GM10248 (cell line): Measurements from ENCODE around the gene ARHGAP4.

ENCODE experiments used
- CTCF ChIA-PET: fragments of 300-600 bp; sonication (Branson Sonifier 250); formaldehyde crosslinking; extraction: SDS; loops from one replicate; lab custom pipeline; 2021; ENCODE audit warnings: antibody characterized with exemption; lab: Yijun Ruan, JAX
- POLR2A ChIA-PET: fragments of 350-650 bp; sonication (Branson Sonifier 250); formaldehyde crosslinking; extraction: SDS; loops from one replicate; lab custom pipeline; 2020; ENCODE audit warnings: antibody characterized with exemption; lab: Yijun Ruan, JAX
- DNase-seq: peaks from one replicate; pipeline ENCODE4 v3.0.0; 2012; ENCODE audit errors: extremely low spot score
- TF ChIP-seq, protein P1 (sequence below): IDR thresholded peaks from 2 replicates; pipeline ENCODE4 v1.5.1; 2012; ENCODE audit warnings: mild to moderate bottlenecking, low read depth; ENCODE audit errors: extremely low read depth, missing control alignments, control extremely low read depth

ARHGAP4 gene

DNA sequence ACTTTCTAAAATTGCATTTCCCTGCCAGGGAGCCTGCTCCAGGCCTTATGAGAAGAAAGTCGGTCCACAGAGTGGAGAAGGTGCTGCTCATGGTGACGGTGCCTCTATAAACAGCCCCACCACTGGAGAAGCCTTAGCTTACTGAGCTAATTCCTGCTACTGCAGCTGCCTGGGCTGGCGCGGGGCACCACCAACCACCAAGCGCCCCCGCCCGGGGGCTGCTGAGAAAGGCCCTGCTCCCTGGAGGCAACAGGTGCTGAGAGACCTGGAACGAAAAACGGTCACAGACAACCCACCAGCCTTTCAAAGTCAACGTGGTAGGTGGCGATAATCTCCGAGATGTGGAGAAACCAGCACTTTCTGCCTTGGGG lies 42.7 kb upstream of the ARHGAP4 start:
- ChIA-PET CTCF (interaction anchor here (1.0 to 14.3 kb wide), 2 partner anchors 20 to 205 kb away, joined by 3 to 137 read pairs; partner anchors contain the start of genes PLXNB3 and RENBP), POLR2A (no interaction called here)

DNA sequence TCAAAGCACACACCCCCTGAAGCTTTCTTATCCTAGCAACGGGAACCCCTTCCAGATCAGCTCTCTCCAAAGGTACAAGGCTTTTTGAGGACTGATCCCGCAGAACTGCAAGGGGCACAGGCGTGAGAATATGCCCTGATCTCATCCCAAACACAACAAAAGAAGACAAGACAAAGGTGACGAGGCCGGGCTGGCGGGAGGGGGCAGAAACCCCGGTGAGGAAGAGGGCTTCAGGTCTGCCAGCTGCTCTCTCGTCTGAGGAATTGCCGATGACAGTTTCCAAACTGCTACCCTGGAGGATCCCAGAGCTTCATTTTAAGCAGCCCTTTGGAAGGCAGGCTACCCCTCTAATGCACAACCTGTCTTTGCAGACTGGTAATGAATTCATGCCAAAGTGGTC lies 42.2 kb upstream of the ARHGAP4 start:
- CTCF ChIA-PET = interaction anchor here (1.0 to 14.3 kb wide), 2 partner anchors 19 to 204 kb away, joined by 3 to 137 read pairs; partner anchors contain the start of genes PLXNB3 and RENBP
- no peak for DNase-seq
- TF ChIP-seq, protein P1, sequence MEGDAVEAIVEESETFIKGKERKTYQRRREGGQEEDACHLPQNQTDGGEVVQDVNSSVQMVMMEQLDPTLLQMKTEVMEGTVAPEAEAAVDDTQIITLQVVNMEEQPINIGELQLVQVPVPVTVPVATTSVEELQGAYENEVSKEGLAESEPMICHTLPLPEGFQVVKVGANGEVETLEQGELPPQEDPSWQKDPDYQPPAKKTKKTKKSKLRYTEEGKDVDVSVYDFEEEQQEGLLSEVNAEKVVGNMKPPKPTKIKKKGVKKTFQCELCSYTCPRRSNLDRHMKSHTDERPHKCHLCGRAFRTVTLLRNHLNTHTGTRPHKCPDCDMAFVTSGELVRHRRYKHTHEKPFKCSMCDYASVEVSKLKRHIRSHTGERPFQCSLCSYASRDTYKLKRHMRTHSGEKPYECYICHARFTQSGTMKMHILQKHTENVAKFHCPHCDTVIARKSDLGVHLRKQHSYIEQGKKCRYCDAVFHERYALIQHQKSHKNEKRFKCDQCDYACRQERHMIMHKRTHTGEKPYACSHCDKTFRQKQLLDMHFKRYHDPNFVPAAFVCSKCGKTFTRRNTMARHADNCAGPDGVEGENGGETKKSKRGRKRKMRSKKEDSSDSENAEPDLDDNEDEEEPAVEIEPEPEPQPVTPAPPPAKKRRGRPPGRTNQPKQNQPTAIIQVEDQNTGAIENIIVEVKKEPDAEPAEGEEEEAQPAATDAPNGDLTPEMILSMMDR = no peak
- POLR2A ChIA-PET = interaction anchor here (0.9 kb wide), 1 partner anchor 21 kb away, joined by 3 read pairs; no protein-coding TSS in a partner anchor

More for the DNA sequence above, 42.7 kb upstream of the ARHGAP4 start:
- TF ChIP-seq, protein P1 = peak; percentile 20
- DNase-seq = no peak

DNA sequence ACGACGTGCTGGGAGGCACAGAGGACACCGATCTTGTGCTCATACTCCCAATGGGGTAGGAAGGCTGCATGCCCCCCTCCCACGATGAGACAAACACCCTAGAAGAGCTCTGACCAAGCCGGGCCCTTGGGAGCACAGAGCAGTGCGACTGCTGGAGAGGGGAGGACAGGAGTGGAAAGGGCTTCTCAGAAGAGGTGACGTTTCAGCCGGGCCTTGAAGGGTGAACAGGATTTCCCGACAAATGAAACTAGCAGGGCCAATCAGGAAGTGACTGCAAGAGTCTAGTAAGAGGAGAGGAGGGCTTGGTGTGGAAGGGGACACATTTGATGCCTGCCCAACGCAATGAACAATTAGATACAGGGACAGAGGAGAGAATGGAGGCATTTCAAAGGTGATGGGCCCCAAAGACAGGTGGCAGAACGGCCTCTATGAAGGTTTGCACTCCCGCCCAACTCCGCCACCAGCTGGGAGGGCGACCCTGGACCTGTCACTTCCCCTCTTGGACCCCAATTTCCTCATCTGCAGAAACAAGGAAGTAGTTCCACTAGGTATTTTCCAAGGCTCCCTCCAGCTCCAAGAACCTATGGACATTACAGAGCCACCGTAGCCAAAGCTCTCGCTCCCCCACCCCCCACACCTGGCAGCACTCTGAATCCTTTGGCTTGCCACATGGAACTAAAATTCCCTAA lies 41.6 kb upstream of the ARHGAP4 start:
- DNase-seq = no peak
- POLR2A ChIA-PET = interaction anchor here (0.9 kb wide), 1 partner anchor 20 kb away, joined by 3 read pairs; no protein-coding TSS in a partner anchor
- TF ChIP-seq, protein P1 = no peak
- CTCF ChIA-PET = interaction anchor here (0.8 to 14.3 kb wide), 3 partner anchors 18 to 45 kb away, joined by 3 to 137 read pairs (median 9); partner anchors contain the start of genes ARHGAP4 and RENBP

DNA sequence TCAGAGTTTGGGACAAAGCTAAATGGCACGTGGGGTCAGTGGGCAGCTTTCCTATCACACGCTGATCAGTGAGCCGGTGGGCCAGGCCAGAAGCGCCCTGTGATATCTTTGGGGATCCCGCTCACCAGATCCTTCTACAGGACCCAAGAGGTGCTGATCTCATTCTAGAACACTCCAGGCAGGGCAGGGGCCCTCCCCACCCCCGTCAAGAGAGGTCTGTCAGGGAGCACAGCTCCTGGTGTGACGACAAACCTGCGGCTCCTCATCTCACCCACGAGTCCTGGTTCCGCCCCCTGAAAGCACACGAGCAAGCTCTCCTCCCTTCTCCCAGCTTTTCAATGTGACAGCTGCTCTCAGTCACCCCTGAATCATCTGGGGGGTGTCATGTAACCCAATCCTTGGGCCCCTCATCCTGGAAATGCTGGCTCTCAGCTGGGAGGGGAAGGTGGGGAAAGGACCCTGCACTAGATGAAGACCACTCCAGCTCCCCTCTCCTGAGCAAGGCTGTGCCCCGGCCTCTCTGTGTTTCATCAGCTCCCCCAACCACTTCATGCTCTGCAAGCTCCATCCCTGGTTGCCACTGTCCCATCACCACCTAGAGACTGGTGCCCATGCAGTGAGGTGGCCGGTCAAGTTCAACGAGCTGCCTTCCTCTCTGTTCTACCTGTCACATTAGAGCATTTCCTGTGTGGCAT lies 40.9 kb upstream of the ARHGAP4 start:
- ChIA-PET CTCF (interaction anchor here (0.8 to 14.3 kb wide), 4 partner anchors 18 to 46 kb away, joined by 3 to 137 read pairs (median 6); partner anchors contain the start of genes ARHGAP4 and RENBP), POLR2A (interaction anchor here (0.6 kb wide), 1 partner anchor 72 kb away, joined by 6 read pairs; no protein-coding TSS in a partner anchor)
- TF ChIP-seq, protein P1 = no peak
- no peak for DNase-seq

DNA sequence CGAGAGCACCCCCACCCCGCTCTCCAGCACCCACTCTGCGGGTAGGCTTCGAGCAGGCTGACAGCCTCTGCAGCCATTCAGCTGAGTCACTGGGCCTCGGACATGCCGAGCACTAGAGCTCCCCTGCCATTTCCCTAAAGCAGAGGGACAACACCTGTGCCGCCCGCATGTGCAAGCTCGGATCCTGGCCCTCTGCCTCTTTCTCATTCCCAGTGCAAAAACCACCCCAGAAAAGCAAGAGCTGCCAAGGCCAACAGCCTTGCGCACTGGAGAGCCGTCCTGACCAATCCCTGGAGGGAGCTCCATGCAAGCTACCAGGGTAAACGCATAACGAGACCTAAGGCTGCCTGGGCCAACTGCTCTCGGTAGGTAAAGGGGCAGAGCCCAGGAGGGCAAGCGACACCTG lies 40.2 kb upstream of the ARHGAP4 start:
- DNase-seq = no peak
- CTCF ChIA-PET = interaction anchor here (0.9 to 14.3 kb wide), 3 partner anchors 17 to 47 kb away, joined by 3 to 137 read pairs (median 9); partner anchors contain the start of gene RENBP
- TF ChIP-seq, protein P1 = no peak
- POLR2A ChIA-PET = interaction anchor here (0.6 kb wide), 1 partner anchor 73 kb away, joined by 6 read pairs; no protein-coding TSS in a partner anchor

DNA sequence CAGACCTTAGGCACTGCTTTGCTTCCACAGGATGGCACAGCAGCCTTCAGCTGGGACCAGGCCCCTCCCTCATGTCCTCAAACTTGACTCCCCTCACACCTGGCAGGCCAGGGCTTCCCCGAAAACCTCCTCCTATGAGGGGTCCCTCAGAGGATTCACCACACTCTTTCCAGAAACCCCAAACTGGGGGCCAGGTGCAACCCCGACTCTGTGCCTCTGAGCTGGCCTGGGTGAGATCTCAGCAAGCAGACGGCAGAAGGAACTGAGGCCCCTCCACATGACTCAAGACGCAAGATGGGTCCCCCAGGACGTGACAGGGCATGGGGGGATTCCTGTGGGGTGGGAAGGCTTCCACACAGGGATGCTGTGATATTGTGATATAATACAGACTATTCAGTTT lies 39.3 kb upstream of the ARHGAP4 start:
- CTCF ChIA-PET = interaction anchor here (1.1 to 14.3 kb wide), 2 partner anchors 9 to 16 kb away, joined by 3 to 137 read pairs; partner anchors contain the start of gene RENBP
- DNase-seq = no peak
- POLR2A ChIA-PET = no interaction called here
- TF ChIP-seq, protein P1 = no peak
